IMR-90 (cell line): ENCODE data around the gene TBCD. TPM values are rescaled to one million over a fixed set of nuclear protein-coding genes. Genes with fewer than 3 reads are reported as not detected.

Experiments used
- ATAC-seq: fragments of 200-7000 bp; cut with Tn5 transposase; 2 replicates; pipeline ENCODE4 v1.9.1; 2020; ENCODE audit warnings: low read depth, mild to moderate bottlenecking, moderate library complexity
- BruUV-seq: library from RNA; stranded (reverse); fragments of 400-500 nt; replicated peaks from 2 replicates; lab custom pipeline; 2021; lab: Mats Ljungman, UMichigan
- CTCF ChIA-PET: fragments of 300-600 bp; formaldehyde crosslinking; extraction: SDS; loops from one replicate; lab custom pipeline; 2021; ENCODE audit warnings: antibody characterized with exemption; lab: Yijun Ruan, JAX
- POLR2A ChIA-PET: fragments of 300-600 bp; sonication (Branson Sonifier 250); formaldehyde crosslinking; loops from one replicate; lab custom pipeline; 2022; ENCODE audit warnings: antibody characterized with exemption; ENCODE audit not compliant: unreplicated experiment; lab: Charles Lee
- DNase-seq: peaks from one replicate; pipeline ENCODE4 v3.0.0; 2013
- H2AFZ ChIP-seq: replicated peaks from 2 replicates; pipeline ENCODE3; 2013; ENCODE audit warnings: low read length, mild to moderate bottlenecking; ENCODE audit not compliant: poor library complexity
- H2AK5ac ChIP-seq: 2 replicates; pipeline ENCODE4 v1.6.1; 2013; ENCODE audit warnings: low read depth, low read length, inconsistent platforms
- H2AK9ac ChIP-seq: replicated peaks from 2 replicates; pipeline ENCODE3; 2013; ENCODE audit warnings: mild to moderate bottlenecking, low read depth, low read length, moderate library complexity; ENCODE audit not compliant: poor library complexity
- H2BK120ac ChIP-seq: 2 replicates; pipeline ENCODE4 v1.6.1; 2013; ENCODE audit warnings: low read depth, low read length, inconsistent platforms
- H2BK15ac ChIP-seq: 3 replicates; pipeline ENCODE4 v1.6.1; 2013; ENCODE audit warnings: low read depth, low read length, inconsistent platforms
- H2BK20ac ChIP-seq: 2 replicates; pipeline ENCODE4 v1.6.1; 2013; ENCODE audit warnings: low read depth, mild to moderate bottlenecking, inconsistent platforms, low read length, moderate library complexity
- H2BK5ac ChIP-seq: 2 replicates; pipeline ENCODE4 v1.6.1; 2013; ENCODE audit warnings: mild to moderate bottlenecking, low read depth, low read length, inconsistent platforms; ENCODE audit not compliant: poor library complexity, severe bottlenecking
- H3K14ac ChIP-seq: replicated peaks from 2 replicates; pipeline ENCODE4 v1.6.1; 2013; ENCODE audit warnings: low read depth, low read length, inconsistent platforms
- H3K18ac ChIP-seq: 2 replicates; pipeline ENCODE4 v1.6.1; 2013; ENCODE audit warnings: low read depth, low read length, control low read depth
- H3K23ac ChIP-seq: 2 replicates; pipeline ENCODE4 v1.6.1; 2013; ENCODE audit warnings: low read depth, low read length, inconsistent platforms
- H3K27ac ChIP-seq: 2 replicates; pipeline ENCODE4 v1.5.1; 2013; ENCODE audit warnings: mild to moderate bottlenecking, control low read depth, low read length; ENCODE audit not compliant: insufficient read depth
- H3K27me3 ChIP-seq: 2 replicates; pipeline ENCODE4 v1.6.1; 2013; ENCODE audit warnings: low read length; ENCODE audit not compliant: control insufficient read depth, insufficient read depth
- H3K36me3 ChIP-seq: 2 replicates; pipeline ENCODE4 v1.6.1; 2013; ENCODE audit warnings: low read length, mixed read lengths; ENCODE audit not compliant: control insufficient read depth, insufficient read depth
- H3K4ac ChIP-seq: 2 replicates; pipeline ENCODE4 v1.6.1; 2013; ENCODE audit warnings: low read depth, low read length, inconsistent platforms
- H3K4me1 ChIP-seq: 2 replicates; pipeline ENCODE4 v1.6.1; 2013; ENCODE audit warnings: low read length, mixed read lengths; ENCODE audit not compliant: control insufficient read depth, insufficient read depth
- H3K4me2 ChIP-seq: 2 replicates; pipeline ENCODE4 v1.6.1; 2013; ENCODE audit warnings: low read depth, mild to moderate bottlenecking, control low read depth, low read length, moderate library complexity
- H3K4me3 ChIP-seq: 2 replicates; pipeline ENCODE4 v1.5.1; 2013; ENCODE audit warnings: low read depth, mild to moderate bottlenecking, control low read depth, low read length, moderate library complexity; ENCODE audit not compliant: insufficient read depth
- H3K56ac ChIP-seq: 2 replicates; pipeline ENCODE4 v1.6.1; 2013; ENCODE audit warnings: low read length, inconsistent platforms; ENCODE audit not compliant: insufficient read depth; ENCODE audit errors: extremely low read depth
- H3K79me1 ChIP-seq, 2 experiments: 2 replicates each; pipeline ENCODE4 v1.6.1; 2013; ENCODE audit warnings: low read length in 2 of 2, inconsistent platforms in 1 of 2, low read depth in 1 of 2
- H3K9ac ChIP-seq: 2 replicates; pipeline ENCODE4 v1.6.1; 2013; ENCODE audit warnings: low read depth, low read length, control low read depth
- H3K9me1 ChIP-seq: 2 replicates; pipeline ENCODE4 v1.6.1; 2013; ENCODE audit warnings: low read length, inconsistent platforms; ENCODE audit not compliant: insufficient read depth
- H3K9me3 ChIP-seq: 2 replicates; pipeline ENCODE4 v1.6.1; 2013; ENCODE audit warnings: low read length; ENCODE audit not compliant: control insufficient read depth, insufficient read depth
- H4K20me1 ChIP-seq: 2 replicates; pipeline ENCODE4 v1.6.1; 2013; ENCODE audit warnings: low read length, inconsistent platforms; ENCODE audit not compliant: insufficient read depth
- H4K5ac ChIP-seq: 2 replicates; pipeline ENCODE4 v1.6.1; 2013; ENCODE audit warnings: mild to moderate bottlenecking, low read depth, low read length, control low read depth
- H4K8ac ChIP-seq, 2 experiments: 2 replicates each; pipeline ENCODE4 v1.6.1; 2013; ENCODE audit warnings: low read depth in 2 of 2, low read length in 2 of 2, control low read depth in 1 of 2, inconsistent platforms in 1 of 2
- H4K91ac ChIP-seq: 2 replicates; pipeline ENCODE4 v1.6.1; 2013; ENCODE audit warnings: low read depth, low read length, inconsistent platforms; ENCODE audit not compliant: insufficient read depth
- BHLHE40 ChIP-seq: fragments of 150-350 bp; IDR thresholded peaks from 2 replicates; pipeline ENCODE4 v1.6.1; 2016; ENCODE audit warnings: mild to moderate bottlenecking, low read depth, low read length
- CEBPB ChIP-seq: IDR thresholded peaks from 2 replicates; pipeline ENCODE4 v1.6.1; 2012; ENCODE audit warnings: low read depth, low read length, improper control_type of control experiment
- CHD1 ChIP-seq: IDR thresholded peaks from 2 replicates; pipeline ENCODE4 v1.6.1; 2012; ENCODE audit warnings: low read depth, low read length, improper control_type of control experiment
- ELK1 ChIP-seq: fragments of 150-350 bp; IDR thresholded peaks from 2 replicates; pipeline ENCODE4 v1.6.1; 2016; ENCODE audit warnings: low read depth, mild to moderate bottlenecking, low read length, moderate library complexity, borderline replicate concordance
- FOS ChIP-seq: fragments of 150-350 bp; IDR thresholded peaks from 2 replicates; pipeline ENCODE4 v1.6.1; 2016; ENCODE audit warnings: low read depth, low read length
- MXI1 ChIP-seq: IDR thresholded peaks from 2 replicates; pipeline ENCODE4 v1.6.1; 2012; ENCODE audit warnings: low read depth, mild to moderate bottlenecking, low read length, moderate library complexity, borderline replicate concordance
- NFE2L2 ChIP-seq: fragments of 150-350 bp; IDR thresholded peaks from 2 replicates; pipeline ENCODE4 v1.6.1; 2016; ENCODE audit warnings: low read depth, mild to moderate bottlenecking, low read length
- POLR2A ChIP-seq: IDR thresholded peaks from 2 replicates; pipeline ENCODE4 v1.6.1; 2012; ENCODE audit warnings: mild to moderate bottlenecking, low read depth, low read length
- RAD21 ChIP-seq: IDR thresholded peaks from 2 replicates; pipeline ENCODE4 v1.6.1; 2012; ENCODE audit warnings: low read length, improper control_type of control experiment
- RCOR1 ChIP-seq: IDR thresholded peaks from 2 replicates; pipeline ENCODE4 v1.6.1; 2012; ENCODE audit warnings: mild to moderate bottlenecking, low read length, improper control_type of control experiment; ENCODE audit not compliant: insufficient replicate concordance
- RFX5 ChIP-seq: IDR thresholded peaks from 2 replicates; pipeline ENCODE4 v1.8.0; 2012; ENCODE audit warnings: low read depth, mild to moderate bottlenecking, low read length, moderate library complexity
- SMC3 ChIP-seq: fragments of 150-350 bp; IDR thresholded peaks from 2 replicates; pipeline ENCODE4 v1.6.1; 2016; ENCODE audit warnings: low read depth, mild to moderate bottlenecking, antibody characterized with exemption, low read length, moderate library complexity
- USF2 ChIP-seq: fragments of 150-350 bp; IDR thresholded peaks from 2 replicates; pipeline ENCODE4 v1.6.1; 2017; ENCODE audit warnings: mild to moderate bottlenecking, antibody characterized with exemption, low read length, low read depth
- WGBS, 2 experiments: methylation state at CpG; one replicate each; pipeline versions ENCODE4 v1.1.5 to v1.1.7; 2013; ENCODE audit warnings: missing lambda C conversion rate in 2 of 2; ENCODE audit not compliant: insufficient read length in 1 of 2; ENCODE audit errors: extremely low coverage in 2 of 2; 5-methylcytosine and 5-hydroxymethylcytosine counted together
- dilution Hi-C: fragments of 300-500 bp; cut with HindIII; formaldehyde crosslinking; loops from one replicate; pipeline ENCODE4 v1.14.3; 2018; ENCODE audit warnings: low sequenced_read_pairs; ENCODE audit not compliant: unreplicated experiment
- in situ Hi-C: fragments of 300-500 bp; cut with MboI; formaldehyde crosslinking; loops from 3 replicates; pipeline ENCODE4 v1.14.3; 2019; ENCODE audit warnings: low sequenced_read_pairs, inconsistent platforms, mixed read lengths
- intact Hi-C: fragments of 100-400 bp; cut with micrococcal nuclease; formaldehyde crosslinking; loops from 2 replicates; pipeline ENCODE4 v1.10.0; 2022
- polyA plus RNA-seq, 3 experiments: library from polyadenylated mRNA; depleted of rRNA; stranded (reverse); fragments of >200 nt; gene quantifications; 2 replicates each; pipeline ENCODE4 v1.2.3, GENCODE V29; 2012; ENCODE audit warnings: low replicate concordance in 1 of 3
- total RNA-seq: library from RNA; depleted of rRNA; stranded (reverse); fragments of >200 nt; gene quantifications from 2 replicates; pipeline ENCODE4 v1.2.3, GENCODE V29; 2012

Gene TBCD
- total and polyA plus RNA-seq, 2 of the 4 experiments (the other 2 are of a cell fraction) = 21.9 to 54.5 TPM

GRCh38 chr17:82966415-82966814 lies 214.6 kb downstream of the TBCD start:
- intact Hi-C loops = no loop called here
- no TSS peak for BruUV-seq

More at GRCh38 chr17:82966415-82966814, 214.6 kb downstream of the TBCD start:
- H2BK20ac ChIP-seq = no peak overlapping the region
- H4K8ac ChIP-seq = no peak overlapping the region
- H4K5ac ChIP-seq = no peak overlapping the region
- H4K91ac ChIP-seq = no peak overlapping the region
- ChIA-PET CTCF (no interaction called here), POLR2A (no interaction called here)
- H3K4me3 ChIP-seq = no peak overlapping the region
- H2AK9ac ChIP-seq = no peak overlapping the region
- TF ChIP-seq RCOR1 (no peak), CEBPB (no peak), FOS (no peak), CHD1 (no peak), RAD21 (no peak), ELK1 (no peak), BHLHE40 (no peak), POLR2A (no peak), NFE2L2 (no peak), RFX5 (no peak), MXI1 (no peak), USF2 (no peak), SMC3 (no peak)
- H3K18ac ChIP-seq = no peak overlapping the region
- H3K9me1 ChIP-seq = no peaks in the 10 kb centered on the region
- H2BK120ac ChIP-seq = no peak overlapping the region
- ATAC-seq = no peak
- no peak overlapping the region for H3K4me2 ChIP-seq
- H2AK5ac ChIP-seq = no peak overlapping the region
- no CpG with 5 or more reads among the region's 7 CpGs for WGBS, 2 experiments
- no peak overlapping the region for H2AFZ ChIP-seq
- no peak for DNase-seq
- no peak overlapping the region for H3K14ac ChIP-seq
- no peak overlapping the region for H3K56ac ChIP-seq
- no peaks in the 10 kb centered on the region for H3K36me3 ChIP-seq
- peaks cover 5% of the 10 kb centered on the region for H3K4me1 ChIP-seq
- no peak overlapping the region for H3K9ac ChIP-seq
- no peak overlapping the region for H3K27ac ChIP-seq
- dilution Hi-C loops (no loop called here), in situ Hi-C loops (no loop called here)
- H3K23ac ChIP-seq = no peak overlapping the region
- no peak overlapping the region for H2BK5ac ChIP-seq
- H2BK15ac ChIP-seq = no peak overlapping the region
- H3K9me3 ChIP-seq = no peaks in the 10 kb centered on the region
- H4K20me1 ChIP-seq = no peaks in the 10 kb centered on the region
- H3K4ac ChIP-seq = no peak overlapping the region
- H3K79me1 ChIP-seq = no peaks in the 10 kb centered on the region
- no peaks in the 10 kb centered on the region for H3K27me3 ChIP-seq
